OCI-LY7 (cell line): ENCODE results near the gene NPC1. TPM values are rescaled to one million over a fixed set of nuclear protein-coding genes. Genes with fewer than 3 reads are reported as not detected.
"Not testable (repeated sequence)": the region's sequence is repeated elsewhere in the genome, so short reads cannot be mapped to it uniquely, and the experiment has no call there.

Experiments
- BruUV-seq: library from RNA; stranded (reverse); fragments of 400-500 nt; replicated peaks from 2 replicates; lab custom pipeline; 2021; lab: Mats Ljungman, UMichigan
- CTCF ChIA-PET: fragments of 300-600 bp; sonication (Branson Sonifier 250); formaldehyde crosslinking; loops from one replicate; lab custom pipeline; 2022; ENCODE audit warnings: antibody characterized with exemption; ENCODE audit not compliant: unreplicated experiment; lab: Charles Lee
- POLR2A ChIA-PET: fragments of 300-600 bp; sonication (Branson Sonifier 250); formaldehyde crosslinking; loops from one replicate; lab custom pipeline; 2022; ENCODE audit warnings: antibody characterized with exemption; lab: Charles Lee
- DNase-seq: peaks from one replicate; pipeline ENCODE4 v3.0.0-alpha.2; 2015; ENCODE audit warnings: low spot score
- H2AFZ ChIP-seq: fragments of 200-600 bp; sonication (generic), shearing (Covaris generic); 2 replicates; pipeline ENCODE4 v1.6.1; 2014; ENCODE audit warnings: mild to moderate bottlenecking, antibody characterized with exemption, low read length, moderate library complexity
- H3K27ac ChIP-seq: fragments of 200-600 bp; sonication (generic); 2 replicates; pipeline ENCODE4 v1.5.1; 2014; ENCODE audit warnings: mixed run types, low read depth, mild to moderate bottlenecking, moderate library complexity, low read length, inconsistent platforms; ENCODE audit not compliant: poor library complexity, severe bottlenecking
- H3K36me3 ChIP-seq: fragments of 200-600 bp; sonication (generic); 2 replicates; pipeline ENCODE4 v1.6.1; 2014; ENCODE audit warnings: mild to moderate bottlenecking, antibody characterized with exemption, low read length, moderate library complexity, mixed read lengths; ENCODE audit not compliant: insufficient read depth
- H3K4me1 ChIP-seq: fragments of 200-600 bp; sonication (generic); 2 replicates; pipeline ENCODE4 v1.5.1; 2014; ENCODE audit warnings: mild to moderate bottlenecking, low read length; ENCODE audit not compliant: insufficient read depth, poor library complexity, severe bottlenecking
- H3K4me2 ChIP-seq: fragments of 200-600 bp; sonication (generic); 2 replicates; pipeline ENCODE4 v1.6.1; 2014; ENCODE audit warnings: mild to moderate bottlenecking, low read length
- H3K4me3 ChIP-seq: fragments of 200-600 bp; sonication (generic); 2 replicates; pipeline ENCODE4 v1.5.1; 2014; ENCODE audit warnings: mild to moderate bottlenecking, low read depth, low read length; ENCODE audit not compliant: poor library complexity, severe bottlenecking
- H3K79me2 ChIP-seq: fragments of 200-600 bp; sonication (generic); 2 replicates; pipeline ENCODE4 v1.6.1; 2016; ENCODE audit warnings: low read depth, mild to moderate bottlenecking, low read length, moderate library complexity, mixed read lengths; ENCODE audit not compliant: insufficient read depth
- H3K9me2 ChIP-seq: fragments of 200-600 bp; sonication (generic); 2 replicates; pipeline ENCODE4 v1.6.1; 2016; ENCODE audit warnings: mild to moderate bottlenecking, low read length, mixed read lengths; ENCODE audit not compliant: insufficient read depth
- H3K9me3 ChIP-seq: fragments of 200-600 bp; sonication (generic); 2 replicates; pipeline ENCODE4 v1.6.1; 2014; ENCODE audit warnings: mild to moderate bottlenecking, mixed run types, low read length, mixed read lengths
- H4K20me1 ChIP-seq: fragments of 200-600 bp; sonication (generic); 2 replicates; pipeline ENCODE4 v1.6.1; 2014; ENCODE audit warnings: mild to moderate bottlenecking, antibody characterized with exemption, low read length, moderate library complexity, mixed read lengths; ENCODE audit not compliant: insufficient read depth
- EZH2phosphoT487 ChIP-seq: fragments of 200-600 bp; sonication (generic); IDR thresholded peaks from 2 replicates; pipeline ENCODE4 v1.6.1; 2018; ENCODE audit warnings: low read depth, borderline replicate concordance, mild to moderate bottlenecking, mixed run types, antibody characterized with exemption, low read length, moderate library complexity, mixed read lengths
- intact Hi-C: fragments of 100-400 bp; cut with micrococcal nuclease; formaldehyde crosslinking; loops from one replicate; pipeline ENCODE4 v1.10.0; 2022; ENCODE audit not compliant: unreplicated experiment
- total RNA-seq, 2 experiments: library from RNA; depleted of rRNA in 1 of 2; stranded (reverse); fragments of >200 nt in 1 of 2; shearing (Covaris generic) in 1 of 2; gene quantifications; 2 replicates each; pipeline ENCODE4 v1.2.3, GENCODE V29; 2014 to 2022
- TF ChIP-seq, protein P1 (sequence below): fragments of 200-600 bp; sonication (generic); conservative IDR thresholded peaks from 2 replicates; pipeline ENCODE4 v1.5.1; 2014; ENCODE audit warnings: mild to moderate bottlenecking, antibody characterized with exemption, low read length, moderate library complexity, mixed read lengths

NPC1 gene
- total RNA-seq, 2 experiments from 2014 or later: 26.0 to 38.9 TPM

DNA sequence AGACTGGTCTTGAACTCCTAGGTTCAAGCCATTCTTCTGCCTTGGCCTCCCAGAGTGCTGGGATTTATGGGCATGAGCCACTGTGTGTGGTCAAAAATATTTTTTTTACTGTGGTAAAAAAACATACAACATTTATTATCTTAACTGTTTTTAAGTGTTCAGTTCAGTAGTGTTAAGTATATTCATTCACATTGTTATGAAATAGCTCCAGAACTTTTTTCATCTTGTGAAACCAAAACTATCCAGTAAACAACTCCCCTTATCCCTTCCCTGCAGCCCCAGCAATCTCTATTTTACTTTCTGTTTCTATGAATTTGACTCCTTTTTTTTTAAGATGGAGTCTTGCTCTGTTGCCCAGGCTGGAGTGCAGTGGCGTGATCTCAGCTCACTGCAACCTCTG, 73.7 kb downstream of the NPC1 start:
- TF ChIP-seq, protein P1, sequence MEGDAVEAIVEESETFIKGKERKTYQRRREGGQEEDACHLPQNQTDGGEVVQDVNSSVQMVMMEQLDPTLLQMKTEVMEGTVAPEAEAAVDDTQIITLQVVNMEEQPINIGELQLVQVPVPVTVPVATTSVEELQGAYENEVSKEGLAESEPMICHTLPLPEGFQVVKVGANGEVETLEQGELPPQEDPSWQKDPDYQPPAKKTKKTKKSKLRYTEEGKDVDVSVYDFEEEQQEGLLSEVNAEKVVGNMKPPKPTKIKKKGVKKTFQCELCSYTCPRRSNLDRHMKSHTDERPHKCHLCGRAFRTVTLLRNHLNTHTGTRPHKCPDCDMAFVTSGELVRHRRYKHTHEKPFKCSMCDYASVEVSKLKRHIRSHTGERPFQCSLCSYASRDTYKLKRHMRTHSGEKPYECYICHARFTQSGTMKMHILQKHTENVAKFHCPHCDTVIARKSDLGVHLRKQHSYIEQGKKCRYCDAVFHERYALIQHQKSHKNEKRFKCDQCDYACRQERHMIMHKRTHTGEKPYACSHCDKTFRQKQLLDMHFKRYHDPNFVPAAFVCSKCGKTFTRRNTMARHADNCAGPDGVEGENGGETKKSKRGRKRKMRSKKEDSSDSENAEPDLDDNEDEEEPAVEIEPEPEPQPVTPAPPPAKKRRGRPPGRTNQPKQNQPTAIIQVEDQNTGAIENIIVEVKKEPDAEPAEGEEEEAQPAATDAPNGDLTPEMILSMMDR: no peak
- TF ChIP-seq EZH2phosphoT487: no peak
- Histone ChIP-seq H3K4me2 (no peak overlapping the region), H3K27ac (no peak overlapping the region), H3K9me2 (no peaks in the 10 kb centered on the region), H3K4me3 (no peak overlapping the region), H2AFZ (no peak overlapping the region), H3K36me3 (peaks cover 90% of the 10 kb centered on the region), H3K9me3 (no peaks in the 10 kb centered on the region), H3K4me1 (no peaks in the 10 kb centered on the region), H4K20me1 (no peaks in the 10 kb centered on the region), H3K79me2 (no peaks in the 10 kb centered on the region)
- DNase-seq: no peak
- intact Hi-C loops: loop anchor here (10.0 kb wide), 1 partner anchor 402 kb away; no protein-coding TSS in a partner anchor
- BruUV-seq: no TSS peak
- ChIA-PET POLR2A (no interaction called here), CTCF (no interaction called here)

DNA sequence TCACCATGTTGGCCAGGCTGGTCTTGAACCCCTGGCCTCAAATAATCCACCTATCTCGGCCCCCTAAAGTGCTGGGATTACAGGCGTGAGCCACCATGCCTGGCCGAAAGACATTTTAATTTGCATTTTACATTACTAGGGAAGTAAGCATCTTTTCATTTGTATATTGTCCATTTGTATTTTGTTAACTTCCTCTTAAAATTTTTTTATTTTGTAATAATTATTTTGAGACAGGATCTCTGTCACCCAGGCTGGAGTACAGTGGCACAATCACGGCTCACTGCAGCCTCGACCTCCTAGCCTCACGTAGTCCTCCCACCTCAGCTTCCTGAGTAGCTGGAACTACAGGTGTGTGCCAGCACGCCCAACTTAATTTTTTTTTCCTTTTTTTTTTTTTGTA, 74.1 kb downstream of the NPC1 start:
- H3K9me3 ChIP-seq, CTCF ChIA-PET, H3K4me1 ChIP-seq, H3K9me2 ChIP-seq, H3K4me2 ChIP-seq, H3K27ac ChIP-seq, H3K79me2 ChIP-seq, H2AFZ ChIP-seq, H4K20me1 ChIP-seq, BruUV-seq, DNase-seq, H3K4me3 ChIP-seq: not testable (repeated sequence)
- POLR2A ChIA-PET: interaction anchor here (0.7 kb wide), 2 partner anchors 77 to 1869 kb away, joined by 3 to 4 read pairs; no protein-coding TSS in a partner anchor
- intact Hi-C loops: loop anchor here (10.0 kb wide), 1 partner anchor 403 kb away; no protein-coding TSS in a partner anchor
- peaks cover 90% of the 10 kb centered on the region for H3K36me3 ChIP-seq

DNA sequence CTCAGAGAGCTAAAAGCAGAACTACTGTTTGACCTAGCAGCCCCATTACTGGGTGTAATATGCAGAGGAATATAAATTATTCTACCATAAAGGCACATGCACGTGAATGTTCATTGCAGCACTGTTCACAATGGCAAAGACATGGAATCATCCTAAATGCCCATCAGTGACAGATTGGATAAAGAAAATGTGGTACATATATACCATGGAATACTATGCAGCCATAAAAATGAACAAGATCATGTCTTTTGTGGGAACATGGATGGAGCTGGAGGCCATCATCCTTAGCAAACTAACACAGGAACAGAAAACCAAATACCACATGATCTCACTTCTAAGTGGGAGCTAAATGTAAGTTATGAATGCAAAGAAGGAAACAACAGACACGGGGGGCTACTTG, 75.4 kb downstream of the NPC1 start:
- POLR2A ChIA-PET: interaction anchor here (0.6 to 0.7 kb wide), 3 partner anchors 45 to 867 kb away, joined by 3 to 7 read pairs (median 5); no protein-coding TSS in a partner anchor

DNA sequence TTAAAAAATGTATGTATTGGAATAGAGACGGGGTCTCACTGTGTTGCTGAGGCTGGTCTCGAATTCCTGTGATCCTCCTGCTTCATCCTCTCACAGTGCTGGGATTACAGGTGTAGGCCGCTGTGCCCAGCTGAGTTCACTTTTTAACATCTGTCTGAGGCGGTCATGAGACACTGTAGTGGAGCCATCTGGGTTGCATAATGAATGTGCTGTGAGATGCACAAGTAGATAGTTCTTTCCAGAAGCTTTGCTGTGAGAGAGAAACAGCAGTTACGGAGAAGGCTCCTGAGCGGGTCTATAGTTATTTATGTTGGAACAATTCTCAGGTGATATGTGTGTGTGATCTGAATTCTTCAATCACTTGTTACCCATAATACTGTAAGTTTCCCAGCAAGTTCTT, 79.9 kb downstream of the NPC1 start:
- Histone ChIP-seq H3K27ac (no peak overlapping the region), H4K20me1 (0 out of 2 replicates have a peak, but pooled peaks cover 9% of the 10 kb centered on the region), H3K4me3 (no peak overlapping the region), H3K9me3 (no peaks in the 10 kb centered on the region), H3K9me2 (no peaks in the 10 kb centered on the region), H3K4me1 (peaks cover 24% of the 10 kb centered on the region), H3K4me2 (no peak overlapping the region), H3K79me2 (peaks cover 19% of the 10 kb centered on the region; the same call in 1 of the 2 replicates), H3K36me3 (peaks cover 55% of the 10 kb centered on the region), H2AFZ (no peak overlapping the region)
- CTCF ChIA-PET: no interaction called here
- DNase-seq: no peak
- BruUV-seq: no TSS peak
- no peak for TF ChIP-seq EZH2phosphoT487
- TF ChIP-seq, protein P1: no peak
- intact Hi-C loops: loop anchor here (10.0 kb wide), 1 partner anchor 712 kb away; no protein-coding TSS in a partner anchor
- POLR2A ChIA-PET: no interaction called here

More for the DNA sequence above, 75.4 kb downstream of the NPC1 start:
- H3K9me2 ChIP-seq, H4K20me1 ChIP-seq, H3K4me3 ChIP-seq, CTCF ChIA-PET, H3K9me3 ChIP-seq, H3K4me1 ChIP-seq, H3K27ac ChIP-seq, DNase-seq, H2AFZ ChIP-seq, H3K4me2 ChIP-seq, H3K79me2 ChIP-seq: not testable (repeated sequence)
- intact Hi-C loops: loop anchor here (10.0 kb wide), 1 partner anchor 404 kb away; no protein-coding TSS in a partner anchor
- peaks cover 89% of the 10 kb centered on the region for H3K36me3 ChIP-seq
- BruUV-seq: TSS peak; percentile 40
